Activated naive CD8-positive, alpha-beta T cell treated with anti-CD3 and anti-CD28 coated beads, Interleukin-2, amount 50 U/mL, for 16 hours (primary cell): ENCODE results near the gene LAMA4.

ENCODE experiments used
- DNase-seq: peaks from one replicate; pipeline ENCODE4 v3.0.0-alpha.2; 2020; ENCODE audit warnings: low read depth, low spot score

The LAMA4 gene

DNA sequence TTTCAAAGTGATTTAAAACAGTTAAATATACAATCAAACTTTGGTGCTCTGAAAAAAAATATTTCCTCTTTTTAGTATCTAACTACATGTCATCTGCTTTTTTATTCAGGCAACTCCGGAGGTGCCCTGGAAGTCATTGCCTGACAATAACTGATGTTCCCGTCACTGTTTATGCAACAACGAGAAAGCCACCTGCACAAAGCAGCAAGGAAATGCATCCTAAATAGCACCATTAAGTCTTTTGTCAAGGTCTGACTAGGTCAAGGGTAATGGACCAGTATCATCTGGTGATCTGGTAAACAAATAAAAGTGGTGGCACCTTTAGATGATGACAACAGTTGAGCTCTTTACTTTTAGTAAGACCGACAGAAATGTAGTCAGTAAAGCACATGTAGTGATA is 153.8 kb downstream of the LAMA4 start:
- DNase-seq, result no peak

DNA sequence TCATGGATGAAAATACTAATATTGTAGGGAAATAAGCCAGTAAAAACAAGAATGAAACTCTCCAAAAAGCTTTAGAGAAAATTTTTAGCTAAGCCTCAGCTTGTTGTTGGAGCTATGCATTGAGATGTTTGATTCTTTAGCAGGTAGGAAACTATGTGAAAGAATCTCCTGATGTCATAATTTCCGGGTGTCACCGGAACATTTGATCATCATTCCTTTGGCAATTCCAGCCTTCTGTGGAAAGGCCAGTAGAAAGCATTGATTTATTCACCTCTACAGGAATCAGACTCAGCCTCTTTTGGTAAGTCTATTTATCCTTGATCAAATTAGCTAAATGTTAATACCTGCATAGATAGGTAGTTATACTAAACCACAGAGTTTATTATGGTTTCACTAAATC is 157.5 kb downstream of the LAMA4 start:
- DNase-seq, result no peak

- no peak for DNase-seq
These were observed 166.5 kb downstream of the LAMA4 start for GRCh38 chr6:112087916-112088315.

DNA sequence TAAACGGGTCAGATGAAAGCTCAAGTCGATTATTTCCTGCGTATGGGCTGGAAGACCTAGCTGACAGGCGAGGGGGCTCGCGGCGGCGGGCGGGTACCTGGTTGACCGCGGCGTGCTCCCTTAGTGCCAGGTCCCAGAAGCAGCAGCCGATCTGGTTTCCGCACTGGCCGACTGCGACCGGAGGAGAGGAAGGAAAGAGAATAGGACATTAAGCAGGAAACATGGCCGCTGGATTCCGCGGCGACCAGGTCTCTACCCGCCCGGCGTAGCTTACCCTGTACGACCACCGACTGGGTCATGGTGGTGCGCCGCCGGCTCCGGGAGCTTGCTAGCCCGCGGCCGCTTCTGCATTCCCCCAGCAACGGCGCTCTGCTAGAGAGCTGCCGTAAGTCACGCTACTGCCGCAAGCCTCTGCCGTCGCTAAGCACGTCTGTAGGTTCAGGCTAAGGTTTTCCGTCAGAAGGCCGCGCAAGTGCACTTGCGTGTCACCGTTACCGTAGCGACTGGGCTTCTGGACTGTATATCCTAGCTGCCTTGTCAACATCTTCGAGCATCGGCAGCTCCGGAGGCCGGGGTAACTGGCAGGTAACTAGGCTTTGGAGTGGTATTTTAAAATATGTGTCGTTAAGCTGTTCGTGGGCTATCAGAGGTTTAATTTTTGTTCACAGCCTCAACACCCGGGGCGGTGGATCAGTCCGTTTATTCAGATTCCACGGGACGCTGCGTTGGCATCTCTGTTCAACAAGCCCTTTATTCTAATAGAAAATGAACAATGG is 167.0 kb downstream of the LAMA4 start, which contains the start of the genes FAM229B and TUBE1:
TSS of gene FAM229B (plus strand) at position 456 of the 776 bp plus-strand sequence. CDS start 11,693 bp downstream, outside the sequence.
TSS of gene TUBE1 (minus strand) at position 347 of the 776 bp plus-strand sequence. CDS start at position 299, 48 bp downstream.
- DNase-seq, result peak; percentile 80

GRCh38 chr6:112086744-112087135 is 167.6 kb downstream of the LAMA4 start:
- no peak for DNase-seq

GRCh38 chr6:112085286-112086065 is 168.9 kb downstream of the LAMA4 start:
- DNase-seq, result no peak

GRCh38 chr6:112081569-112081968 is 172.8 kb downstream of the LAMA4 start:
- no peak for DNase-seq

DNA sequence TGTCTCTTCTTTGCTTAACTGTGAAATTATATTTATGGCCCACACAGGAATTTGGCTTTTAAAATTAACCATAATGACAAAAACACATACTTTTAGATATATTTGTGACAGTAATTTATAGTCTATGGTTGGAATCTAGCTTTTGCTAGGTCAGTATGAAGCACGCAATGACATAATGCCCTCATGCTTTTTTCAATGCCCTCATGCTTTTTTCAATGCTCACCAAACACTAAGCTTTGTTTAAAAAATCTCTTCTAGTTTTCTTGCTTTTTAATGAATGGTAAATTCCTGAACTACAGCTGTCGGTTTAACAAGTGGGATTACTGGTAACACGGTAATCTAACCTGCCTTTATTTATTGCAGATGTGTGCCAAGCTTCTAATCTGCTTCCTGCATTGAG is 187.8 kb downstream of the LAMA4 start:
- DNase-seq, result no peak

DNA sequence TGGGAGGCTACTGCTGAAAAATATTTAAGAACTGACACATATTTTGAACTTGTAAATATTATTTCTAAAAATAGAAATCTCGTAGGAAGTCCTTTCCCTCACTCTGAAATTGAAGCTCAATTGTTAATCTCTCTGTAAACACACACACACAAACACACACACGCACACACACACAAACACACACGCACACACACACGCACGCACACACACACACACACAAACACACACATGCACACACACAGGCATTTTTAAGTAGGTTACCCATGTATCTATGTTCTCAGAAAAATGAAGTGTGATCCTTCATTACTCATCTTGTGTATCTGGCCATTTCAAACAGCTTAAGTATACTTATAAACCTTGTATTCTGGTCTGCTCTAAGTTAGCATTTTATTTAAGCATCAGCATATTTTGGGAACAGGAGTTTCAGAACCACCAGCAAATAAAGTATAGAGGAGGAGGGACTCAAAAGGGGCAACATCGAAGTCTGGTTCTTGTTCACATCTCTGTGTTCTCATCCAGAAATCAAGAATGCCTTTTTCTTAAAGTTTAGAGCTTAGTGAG is 188.9 kb downstream of the LAMA4 start:
- DNase-seq, result no peak

GRCh38 chr6:112062966-112063365 is 191.4 kb downstream of the LAMA4 start:
- no peak for DNase-seq

- no peak for DNase-seq
These were observed 192.8 kb downstream of the LAMA4 start for GRCh38 chr6:112061605-112062004.
